Measurements from ENCODE around the gene ENPP6.

GRCh38 chr4:184165291-184165690, 52.4 kb downstream of the ENPP6 start:
- TF ChIP-seq CTCF (conservative IDR thresholded peaks at IDR 0.05; ENCODE audit: low read length), result no peak
- TF ChIP-seq EZH2phosphoT487 (IDR thresholded peaks at IDR 0.05; ENCODE audit: borderline replicate concordance, low read depth, low read length), result no peak

Measured in OCI-LY7 (cell line).